Activated CD8-positive, alpha-beta memory T cell treated with anti-CD3 and anti-CD28 coated beads for 48 hours (primary cell): ENCODE results near the gene SLC35C1.
A peak's percentile ranks its signal among the peaks of the same experiment; 100 is the strongest.
"Not testable (repeated sequence)": the region's sequence is repeated elsewhere in the genome, so short reads cannot be mapped to it uniquely, and the experiment has no call there.

Experiments
- DNase-seq, 3 experiments: peaks; one replicate each; pipeline ENCODE4 v3.0.0-alpha.2; 2020; ENCODE audit warnings: low read depth in 2 of 3, low spot score in 2 of 3

Gene SLC35C1

GRCh38 chr11:45810431-45811108, 5.6 kb downstream of the SLC35C1 start:
- DNase-seq: no peak

GRCh38 chr11:45811109-45811435, 6.1 kb downstream of the SLC35C1 start:
- no peak for DNase-seq

- no peak for DNase-seq
Measured at GRCh38 chr11:45811571-45812290, 6.8 kb downstream of the SLC35C1 start.

- DNase-seq: no peak
Measured at GRCh38 chr11:45812581-45813548, 7.9 kb downstream of the SLC35C1 start.

- no peak for DNase-seq
Measured at GRCh38 chr11:45815747-45816146, 10.8 kb downstream of the SLC35C1 start.

GRCh38 chr11:45816614-45817013, 11.7 kb downstream of the SLC35C1 start:
- no peak for DNase-seq

- no peak for DNase-seq
Measured at GRCh38 chr11:45817191-45817590, 12.2 kb downstream of the SLC35C1 start.

GRCh38 chr11:45818961-45819605, 14.1 kb downstream of the SLC35C1 start:
- DNase-seq: no peak

- DNase-seq: no peak
Measured at GRCh38 chr11:45820211-45820857, 15.4 kb downstream of the SLC35C1 start.

- not testable (repeated sequence) for DNase-seq
Measured at GRCh38 chr11:45826492-45826891, 21.5 kb downstream of the SLC35C1 start.

- DNase-seq: no peak
Measured at GRCh38 chr11:45827123-45827522, 22.2 kb downstream of the SLC35C1 start.

GRCh38 chr11:45828996-45829395, 24.0 kb downstream of the SLC35C1 start:
- no peak for DNase-seq

- no peak for DNase-seq
Measured at GRCh38 chr11:45830596-45830995, 25.6 kb downstream of the SLC35C1 start.

- no peak for DNase-seq
Measured at GRCh38 chr11:45832811-45833441, 28.0 kb downstream of the SLC35C1 start.

GRCh38 chr11:45833761-45834160, 28.8 kb downstream of the SLC35C1 start:
- DNase-seq: no peak

GRCh38 chr11:45834298-45834756, 29.4 kb downstream of the SLC35C1 start:
- DNase-seq: no peak

- DNase-seq: no peak
Measured at GRCh38 chr11:45839204-45839603, 34.3 kb downstream of the SLC35C1 start.

- DNase-seq: not testable (repeated sequence)
Measured at GRCh38 chr11:45840251-45840650, 35.3 kb downstream of the SLC35C1 start.

- peak; percentile 61 to 80 (median 68) for DNase-seq
Measured at GRCh38 chr11:45843158-45843924, 38.4 kb downstream of the SLC35C1 start.
